Body of pancreas (tissue), 4 donors: Measurements from ENCODE around the gene TNFAIP2. TPM values are rescaled to one million over a fixed set of nuclear protein-coding genes. Genes with fewer than 3 reads are reported as not detected.

Experiments
- ATAC-seq: fragments of 150-250 bp; one replicate; pipeline ENCODE4 v1.9.1; 2016
- DNase-seq, 4 donors: peaks; one replicate each; pipeline ENCODE4 v3.0.0-alpha.2; 2019
- H3K27ac ChIP-seq, 4 donors: fragments of 200-600 bp; sonication (generic); 1 replicate in 3 of 4; 2 replicates in 1 of 4; pipeline versions ENCODE4 v1.5.1 to v1.6.1; 2016 to 2019; ENCODE audit warnings: mild to moderate bottlenecking in 1 of 4, mixed read lengths in 1 of 4, moderate library complexity in 1 of 4
- H3K27me3 ChIP-seq, 2 donors: fragments of 200-600 bp; sonication (generic); one replicate each; pipeline ENCODE4 v1.6.0; 2016; ENCODE audit warnings: mild to moderate bottlenecking in 1 of 2
- H3K36me3 ChIP-seq, 2 donors: fragments of 200-600 bp; sonication (generic); replicated peaks in 1 of 2; 2 replicates each; pipeline ENCODE4 v1.5.1; 2016; ENCODE audit warnings: low read depth in 2 of 2; ENCODE audit not compliant: insufficient read depth in 1 of 2
- H3K4me1 ChIP-seq: fragments of 200-600 bp; sonication (generic); one replicate; pipeline ENCODE4 v1.6.0; 2016
- H3K4me3 ChIP-seq, 2 donors: fragments of 200-600 bp; sonication (generic); 1 replicate in 1 of 2; 2 replicates in 1 of 2; pipeline ENCODE4 v1.5.1; 2016 to 2019
- H3K9me3 ChIP-seq, 3 donors: fragments of 200-600 bp; sonication (generic); 1 replicate in 2 of 3; 2 replicates in 1 of 3; pipeline ENCODE4 v1.5.1; 2016
- POLR2A ChIP-seq, 3 donors: fragments of 450-650 bp; IDR thresholded peaks; one replicate each; pipeline ENCODE4 v1.6.1; 2016; ENCODE audit warnings: antibody characterized with exemption in 3 of 3, mild to moderate bottlenecking in 2 of 3
- WGBS, 2 donors: methylation state at CpG; one replicate each; pipeline ENCODE4 v1.1.5; 2017; 5-methylcytosine and 5-hydroxymethylcytosine counted together
- intact Hi-C: fragments of 100-400 bp; cut with DNase I; formaldehyde crosslinking; loops from one replicate; pipeline ENCODE4 v1.15.1; 2023
- total RNA-seq, 2 donors: library from RNA; depleted of rRNA; stranded (reverse); fragments of >200 nt; gene quantifications; one replicate each; pipeline ENCODE4 v1.1.0, GENCODE V29; 2016
- TF ChIP-seq, protein P1 (sequence below), 7 experiments: fragments of 450-650 bp in 4 of 7; fragments of 200-600 bp in 3 of 7; sonication (generic) in 3 of 7; IDR thresholded peaks; one replicate each; pipeline ENCODE4 v1.5.1; 2016 to 2019; ENCODE audit warnings: antibody characterized with exemption in 7 of 7

The TNFAIP2 gene
- total RNA-seq, 2 donors from 2014 or later = 22.1 to 75.5 TPM

GRCh38 chr14:103097994-103098957 lies 25.0 kb upstream of the TNFAIP2 start:
- no peak for ATAC-seq

GRCh38 chr14:103099081-103099732 lies 24.1 kb upstream of the TNFAIP2 start:
- no peak for TF ChIP-seq POLR2A (IDR thresholded peaks at IDR 0.05)
- TF ChIP-seq, protein P1, sequence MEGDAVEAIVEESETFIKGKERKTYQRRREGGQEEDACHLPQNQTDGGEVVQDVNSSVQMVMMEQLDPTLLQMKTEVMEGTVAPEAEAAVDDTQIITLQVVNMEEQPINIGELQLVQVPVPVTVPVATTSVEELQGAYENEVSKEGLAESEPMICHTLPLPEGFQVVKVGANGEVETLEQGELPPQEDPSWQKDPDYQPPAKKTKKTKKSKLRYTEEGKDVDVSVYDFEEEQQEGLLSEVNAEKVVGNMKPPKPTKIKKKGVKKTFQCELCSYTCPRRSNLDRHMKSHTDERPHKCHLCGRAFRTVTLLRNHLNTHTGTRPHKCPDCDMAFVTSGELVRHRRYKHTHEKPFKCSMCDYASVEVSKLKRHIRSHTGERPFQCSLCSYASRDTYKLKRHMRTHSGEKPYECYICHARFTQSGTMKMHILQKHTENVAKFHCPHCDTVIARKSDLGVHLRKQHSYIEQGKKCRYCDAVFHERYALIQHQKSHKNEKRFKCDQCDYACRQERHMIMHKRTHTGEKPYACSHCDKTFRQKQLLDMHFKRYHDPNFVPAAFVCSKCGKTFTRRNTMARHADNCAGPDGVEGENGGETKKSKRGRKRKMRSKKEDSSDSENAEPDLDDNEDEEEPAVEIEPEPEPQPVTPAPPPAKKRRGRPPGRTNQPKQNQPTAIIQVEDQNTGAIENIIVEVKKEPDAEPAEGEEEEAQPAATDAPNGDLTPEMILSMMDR (IDR thresholded peaks at IDR 0.05) = peak in 3 of 7 experiments; percentile 13 to 35 (median 26)
- DNase-seq (peak in 1 of 4 donors; percentile 62), ATAC-seq (peak; percentile 26)
- 11 to 30% methylated on average over 7 to 12 of the region's 12 CpGs for WGBS, 2 donors
- Histone ChIP-seq H3K27me3 (no peaks in the 10 kb centered on the region), H3K4me3 (no peak overlapping the region), H3K27ac (no peak overlapping the region), H3K9me3 (no peaks in the 10 kb centered on the region), H3K4me1 (peaks cover 26% of the 10 kb centered on the region), H3K36me3 (no peaks in the 10 kb centered on the region)
- intact Hi-C loops = no loop called here

More at GRCh38 chr14:103097994-103098957, 25.0 kb upstream of the TNFAIP2 start:
- intact Hi-C loops = no loop called here
- TF ChIP-seq, protein P1 (IDR thresholded peaks at IDR 0.05) = no peak
- no peak for TF ChIP-seq POLR2A (IDR thresholded peaks at IDR 0.05)
- Histone ChIP-seq H3K27me3 (no peaks in the 10 kb centered on the region), H3K36me3 (no peaks in the 10 kb centered on the region), H3K4me3 (no peak overlapping the region), H3K9me3 (no peaks in the 10 kb centered on the region), H3K4me1 (peaks cover 16% of the 10 kb centered on the region), H3K27ac (no peak overlapping the region)
- 75 to 76% methylated on average over 14 to 29 of the region's 31 CpGs for WGBS, 2 donors
- DNase-seq = peak in 1 of 4 donors; percentile 8

GRCh38 chr14:103099733-103100280 lies 23.5 kb upstream of the TNFAIP2 start:
- DNase-seq (no peak), ATAC-seq (no peak)
- no peaks in the 10 kb centered on the region for H3K36me3 ChIP-seq
- H3K27ac ChIP-seq = no peak overlapping the region
- H3K4me3 ChIP-seq = no peak overlapping the region
- no peak for TF ChIP-seq POLR2A (IDR thresholded peaks at IDR 0.05)
- TF ChIP-seq, protein P1 (IDR thresholded peaks at IDR 0.05) = no peak
- no peaks in the 10 kb centered on the region for H3K9me3 ChIP-seq
- intact Hi-C loops = loop anchor here (10.0 kb wide), 1 partner anchor 195 kb away; no protein-coding TSS in a partner anchor
- H3K4me1 ChIP-seq = peaks cover 32% of the 10 kb centered on the region
- H3K27me3 ChIP-seq = no peaks in the 10 kb centered on the region
- 77 to 93% methylated on average over 3 to 8 of the region's 8 CpGs for WGBS, 2 donors

- H3K27me3 ChIP-seq = no peaks in the 10 kb centered on the region
- H3K36me3 ChIP-seq = no peaks in the 10 kb centered on the region
- ATAC-seq (no peak), DNase-seq (peak in 1 of 4 donors; percentile 6)
- H3K9me3 ChIP-seq = no peaks in the 10 kb centered on the region
- 76 to 91% methylated on average over 15 to 25 of the region's 25 CpGs for WGBS, 2 donors
- H3K4me3 ChIP-seq = no peak overlapping the region
- intact Hi-C loops = loop anchor here (10.0 kb wide), 1 partner anchor 194 kb away; no protein-coding TSS in a partner anchor
- H3K4me1 ChIP-seq = peaks cover 37% of the 10 kb centered on the region
- H3K27ac ChIP-seq = no peak overlapping the region
- TF ChIP-seq POLR2A (IDR thresholded peaks at IDR 0.05) = no peak
- TF ChIP-seq, protein P1 (IDR thresholded peaks at IDR 0.05) = no peak
These were observed 22.8 kb upstream of the TNFAIP2 start for GRCh38 chr14:103100281-103101121.
